GM19035 (cell line): ENCODE results near the gene ZNF442.
"Not testable (repeated sequence)": the region's sequence is repeated elsewhere in the genome, so short reads cannot be mapped to it uniquely, and the experiment has no call there.

Experiments
- ATAC-seq: cut with Tn5 transposase; IDR thresholded peaks from one replicate; pipeline ENCODE4 v1.9.1; 2021; ENCODE audit not compliant: unreplicated experiment

ZNF442 gene

DNA sequence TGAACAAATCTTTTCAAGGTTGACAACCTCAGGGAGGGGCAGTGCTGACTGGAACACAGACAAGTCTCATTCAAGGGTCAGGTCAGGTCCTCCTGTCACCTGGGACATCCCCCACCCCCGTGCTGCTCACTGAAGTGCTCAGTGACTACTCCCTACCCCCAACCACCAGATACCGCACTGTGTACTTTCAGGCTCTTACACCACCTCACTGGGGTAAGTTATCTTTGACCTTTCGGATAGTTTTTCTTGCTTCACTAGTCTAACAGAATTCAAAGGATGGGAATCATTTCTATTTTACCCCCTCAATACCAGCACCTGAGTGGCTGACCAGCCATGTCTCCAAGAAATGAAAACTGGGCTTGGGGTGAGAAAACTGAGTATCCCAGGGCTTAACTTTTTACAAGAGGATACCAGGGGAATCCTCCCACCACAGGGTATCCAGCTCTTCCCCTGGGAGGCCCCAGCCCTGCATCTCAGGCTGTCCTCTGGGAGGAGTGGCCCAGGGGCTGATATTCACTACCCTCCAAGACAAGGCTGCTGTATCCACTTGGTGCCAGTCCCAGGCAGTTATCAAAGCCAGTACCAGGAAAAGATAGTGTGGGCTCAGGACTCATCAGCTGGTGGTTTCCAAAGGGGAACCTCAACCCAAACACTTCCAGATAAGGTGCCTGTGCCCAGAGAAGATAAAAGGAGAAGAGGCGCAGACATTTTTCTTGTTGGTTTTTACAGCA, 34.1 kb downstream of the ZNF442 start:
- ATAC-seq = peak; percentile 41

DNA sequence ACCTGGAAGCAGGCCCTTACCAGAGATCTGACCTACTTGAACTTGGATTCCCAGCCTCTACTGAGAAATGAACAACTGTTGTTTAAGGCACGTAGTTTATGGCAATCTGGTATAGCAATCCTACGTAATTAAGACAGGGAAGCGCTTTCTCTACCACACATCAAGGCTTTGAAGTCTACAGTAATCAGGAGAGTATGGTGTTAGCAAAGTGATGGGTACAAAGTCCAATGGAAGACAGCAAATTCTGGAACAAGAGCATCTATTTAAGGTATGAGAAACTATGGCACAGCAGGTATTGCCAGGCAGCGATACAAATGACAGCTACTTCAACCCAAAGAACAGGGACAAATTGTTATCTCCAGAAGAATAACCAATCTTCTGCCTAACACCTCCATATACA, 35.1 kb downstream of the ZNF442 start:
- ATAC-seq = no peak

DNA sequence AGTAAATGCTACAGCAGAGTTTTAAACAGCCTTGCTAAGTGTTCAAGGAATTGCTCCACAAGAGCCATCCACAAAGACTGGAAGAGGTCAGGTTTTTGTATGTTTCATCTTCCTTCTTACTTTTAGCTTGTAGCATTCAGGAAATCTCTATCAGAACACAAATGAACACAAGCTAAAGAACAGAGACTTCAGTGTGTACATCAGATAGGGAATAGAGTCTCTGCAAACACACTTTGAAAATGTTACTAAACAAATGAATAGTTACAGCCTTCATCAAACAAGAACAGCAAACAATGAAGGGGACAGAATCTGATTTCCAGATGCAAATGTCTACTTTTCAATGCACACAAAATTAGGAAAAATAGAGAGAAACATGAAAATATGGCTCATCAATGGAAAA, 39.8 kb downstream of the ZNF442 start:
- no peak for ATAC-seq

DNA sequence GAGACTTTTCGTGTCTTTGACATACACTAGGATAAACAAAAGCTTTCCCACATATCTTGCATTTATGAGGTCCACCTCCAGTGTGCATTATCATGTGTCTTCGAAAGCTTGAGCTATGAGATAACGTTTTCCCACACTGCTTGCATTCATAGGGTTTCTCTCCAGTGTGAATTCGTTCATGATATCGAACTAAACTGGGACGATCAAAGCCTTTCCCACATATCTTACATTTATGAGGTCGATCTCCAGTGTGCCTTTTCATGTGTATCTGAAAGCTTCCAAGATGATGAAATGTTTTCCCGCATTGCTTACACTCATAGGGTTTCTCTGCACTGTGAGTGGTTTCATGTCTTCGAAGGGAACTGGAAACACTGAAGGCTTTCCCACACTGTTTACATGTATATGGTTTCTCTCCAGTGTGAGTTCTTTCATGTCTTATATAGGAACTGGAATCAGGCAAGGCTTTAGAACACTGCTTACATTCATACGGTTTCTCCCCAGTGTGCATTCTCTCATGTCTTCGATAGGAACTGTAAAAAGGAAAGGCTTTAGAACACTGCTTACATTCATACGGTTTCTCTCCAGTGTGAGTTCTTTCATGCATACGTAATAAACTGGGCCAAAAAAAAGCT, 46.6 kb downstream of the ZNF442 start:
- ATAC-seq = no peak

DNA sequence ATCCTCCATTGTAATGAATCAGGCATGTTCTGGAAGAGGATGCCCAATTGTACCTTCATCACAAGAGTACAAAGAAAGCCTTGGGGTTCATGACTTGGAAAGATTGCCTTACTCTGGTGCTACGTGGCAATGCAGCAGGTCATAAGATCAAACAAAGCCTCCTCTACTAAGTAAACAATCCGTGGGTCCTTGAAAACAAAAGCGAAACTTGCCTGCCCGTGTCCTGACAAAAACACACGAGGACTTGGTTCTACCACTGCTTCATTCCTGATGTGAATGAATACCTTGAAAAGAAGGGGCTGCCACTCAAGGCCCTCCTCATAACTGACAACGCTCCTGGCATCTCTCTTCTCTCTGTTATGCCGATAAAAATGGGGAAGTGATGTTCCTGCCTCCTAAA, 50.9 kb downstream of the ZNF442 start:
- no peak for ATAC-seq

DNA sequence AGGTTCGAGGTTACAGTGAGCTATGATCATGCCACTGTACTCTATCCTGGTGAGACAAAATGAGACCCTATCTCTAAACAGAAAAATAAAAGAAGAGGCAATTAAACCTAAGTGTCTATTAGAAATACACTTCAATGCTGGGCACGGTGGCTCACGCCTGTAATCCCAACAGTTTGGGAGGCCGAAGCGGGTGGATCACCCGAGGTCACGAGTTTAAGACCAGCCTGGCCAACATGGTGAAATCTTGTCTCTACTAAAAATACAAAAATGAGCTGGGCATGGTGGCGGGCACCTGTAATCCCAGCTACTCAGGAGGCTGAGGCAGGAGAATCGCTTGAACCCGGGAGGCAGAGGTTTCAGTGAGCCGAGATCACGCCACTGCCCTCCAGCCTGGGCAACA, 56.6 kb downstream of the ZNF442 start:
- not testable (repeated sequence) for ATAC-seq
